Stimulated activated CD8-positive, alpha-beta memory T cell treated with anti-CD3 and anti-CD28 coated beads, Interleukin-7, amount 100 ng/mL, for 4 hours (primary cell): Measurements from ENCODE around the gene MXI1.
"Not testable (repeated sequence)": the region's sequence is repeated elsewhere in the genome, so short reads cannot be mapped to it uniquely, and the experiment has no call there.

Experiments
- DNase-seq, 2 donors: peaks; one replicate each; pipeline ENCODE4 v3.0.0-alpha.2; 2020; ENCODE audit warnings: low read depth in 2 of 2

MXI1 gene

DNA sequence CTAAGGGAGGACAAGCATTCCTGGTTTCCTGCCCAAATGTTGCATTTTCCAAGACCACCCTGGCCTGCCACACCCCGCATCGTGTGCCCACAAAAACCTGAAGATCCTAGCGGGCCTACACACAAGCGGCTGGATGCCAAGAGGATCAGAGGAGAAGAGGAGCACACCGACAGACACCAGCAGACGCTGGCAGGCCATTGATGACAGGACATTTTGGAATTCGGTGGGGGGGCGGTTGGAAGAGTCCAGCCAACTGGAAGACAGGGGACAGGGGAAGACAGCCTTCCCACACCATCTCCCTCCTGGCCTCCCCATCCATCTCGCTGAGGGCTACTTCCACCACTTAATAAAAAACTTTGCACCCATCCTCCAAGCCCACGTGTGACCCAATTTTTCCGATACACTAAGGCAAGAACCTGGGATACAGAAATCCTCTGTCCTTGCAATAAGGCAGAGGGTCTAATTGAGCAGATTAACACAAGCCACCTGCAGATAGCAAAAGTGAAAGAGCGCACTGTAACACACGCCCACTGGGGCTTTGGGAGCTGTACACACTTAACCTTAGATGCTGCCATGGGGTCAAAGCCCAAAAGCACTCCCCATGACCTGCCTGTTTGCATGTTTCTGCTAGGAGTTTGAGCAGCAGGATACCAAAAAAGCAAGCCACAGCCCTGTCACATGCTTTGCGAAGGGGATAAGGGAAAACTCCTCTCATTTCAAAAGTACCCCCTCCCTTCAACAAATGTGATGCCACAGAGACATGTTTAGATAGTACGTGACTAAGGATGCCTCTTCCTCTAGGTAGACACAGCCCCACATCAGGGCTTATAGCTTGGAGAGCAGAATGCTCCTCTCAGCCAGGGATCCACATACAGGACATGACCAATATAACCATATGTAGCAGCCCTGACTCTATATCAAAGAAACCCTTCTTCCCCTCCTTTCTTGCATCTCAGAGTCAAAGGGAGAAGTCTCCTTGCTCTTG, 110.8 kb downstream of the MXI1 start:
- no peak for DNase-seq

DNA sequence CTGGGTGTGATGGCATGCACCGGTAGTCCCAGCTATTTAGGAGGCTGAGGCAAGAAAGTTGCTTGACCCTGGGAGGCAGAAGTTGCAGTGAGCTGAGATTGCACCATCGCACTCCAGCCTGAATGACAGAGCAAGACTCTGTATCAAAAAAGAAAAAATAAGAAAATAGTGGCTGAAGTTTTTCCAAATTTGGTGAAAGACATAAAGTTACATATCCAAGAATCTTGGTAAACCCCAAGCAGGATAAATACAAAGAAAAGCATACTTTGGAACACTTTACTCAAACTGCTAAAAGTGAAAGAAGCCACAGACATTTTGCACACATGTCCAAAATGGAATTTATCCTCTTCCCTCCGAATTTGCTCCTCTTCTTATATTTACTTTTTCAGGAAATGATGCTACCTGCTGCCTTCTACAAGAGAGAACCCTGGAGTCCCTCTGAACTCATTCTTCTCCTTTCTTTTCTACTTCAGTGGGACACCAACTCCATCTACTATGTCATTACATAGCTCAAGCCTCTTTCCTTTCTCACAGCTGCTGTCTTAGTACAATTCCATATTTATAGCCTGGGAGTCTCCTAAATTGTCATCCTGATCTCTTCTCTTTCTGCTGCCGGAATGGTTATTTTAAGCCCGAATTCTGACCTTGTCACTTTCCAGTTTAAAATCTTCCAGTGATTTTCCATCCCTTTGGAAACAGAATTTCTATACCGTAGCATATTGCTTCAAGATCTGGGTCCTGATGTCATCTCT, 114.6 kb downstream of the MXI1 start:
- no peak for DNase-seq

DNA sequence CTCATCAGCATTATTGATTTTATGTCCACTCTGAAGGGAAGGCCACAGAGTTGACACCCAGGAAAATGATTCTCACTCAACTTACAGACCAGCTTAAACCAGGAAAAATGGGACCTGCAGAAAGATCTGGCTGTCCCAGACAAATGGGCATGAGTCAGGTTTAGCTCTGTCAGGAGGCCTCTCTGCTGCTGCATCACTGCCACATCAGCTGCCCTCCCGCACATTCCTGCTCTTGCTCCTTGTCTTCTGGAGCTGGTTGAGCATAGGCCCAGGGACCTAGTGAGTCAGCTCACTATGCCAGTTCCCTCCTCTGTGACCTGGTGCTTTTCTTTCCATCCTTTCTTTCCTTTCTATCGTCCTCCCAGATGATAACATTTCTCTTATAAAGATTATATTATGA, 116.1 kb downstream of the MXI1 start:
- no peak for DNase-seq

DNA sequence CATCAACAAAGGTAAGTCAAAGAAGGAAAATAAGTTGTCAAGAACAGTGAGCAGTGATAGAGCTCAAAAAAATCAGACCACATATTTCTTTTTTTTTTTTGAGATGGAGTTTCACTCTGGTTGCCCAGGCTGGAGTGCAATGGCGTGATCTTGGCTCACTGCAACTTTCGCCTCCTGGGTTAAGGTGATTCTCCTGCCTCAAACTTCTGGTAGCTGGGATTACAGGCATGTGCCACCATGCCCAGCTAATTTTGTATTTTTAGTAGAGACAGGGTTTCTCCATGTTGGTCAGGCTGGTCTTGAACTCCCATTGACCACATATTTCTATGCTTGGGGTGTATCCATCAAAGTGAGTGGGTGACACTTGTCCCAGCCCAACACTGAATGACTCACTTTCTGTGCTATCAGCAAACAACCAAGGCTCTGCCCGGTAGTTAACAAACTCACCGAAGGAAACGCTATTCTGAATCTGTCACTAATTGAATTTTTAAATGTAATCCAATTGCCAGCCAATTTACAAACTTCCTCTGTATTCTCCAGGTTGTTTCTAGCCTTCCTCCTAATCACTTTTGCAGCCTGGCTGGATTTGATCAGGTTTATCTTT, 116.9 kb downstream of the MXI1 start:
- DNase-seq: no peak

DNA sequence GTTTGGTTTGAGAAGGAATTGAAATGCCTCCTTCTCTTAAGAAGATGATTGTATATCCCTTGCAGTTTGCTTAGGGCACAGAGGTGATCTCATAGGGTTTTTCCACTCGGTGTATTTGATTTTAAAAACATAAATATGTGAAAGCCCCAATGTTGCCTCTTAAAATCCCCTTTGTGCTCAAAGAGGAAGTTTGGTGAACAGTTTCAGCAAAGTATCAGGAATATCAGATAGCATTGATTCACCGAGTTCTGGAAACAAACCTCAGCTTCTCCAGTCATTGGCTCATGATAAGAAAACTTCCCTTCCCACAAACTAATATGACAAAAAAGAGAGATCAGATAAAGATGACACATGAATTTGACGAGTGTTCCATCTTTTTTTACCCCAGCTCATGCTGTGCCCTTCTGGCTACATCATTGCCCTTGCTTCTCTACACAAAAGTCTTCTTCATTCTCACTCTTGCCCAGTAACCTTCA, 117.4 kb downstream of the MXI1 start:
- DNase-seq: no peak

DNA sequence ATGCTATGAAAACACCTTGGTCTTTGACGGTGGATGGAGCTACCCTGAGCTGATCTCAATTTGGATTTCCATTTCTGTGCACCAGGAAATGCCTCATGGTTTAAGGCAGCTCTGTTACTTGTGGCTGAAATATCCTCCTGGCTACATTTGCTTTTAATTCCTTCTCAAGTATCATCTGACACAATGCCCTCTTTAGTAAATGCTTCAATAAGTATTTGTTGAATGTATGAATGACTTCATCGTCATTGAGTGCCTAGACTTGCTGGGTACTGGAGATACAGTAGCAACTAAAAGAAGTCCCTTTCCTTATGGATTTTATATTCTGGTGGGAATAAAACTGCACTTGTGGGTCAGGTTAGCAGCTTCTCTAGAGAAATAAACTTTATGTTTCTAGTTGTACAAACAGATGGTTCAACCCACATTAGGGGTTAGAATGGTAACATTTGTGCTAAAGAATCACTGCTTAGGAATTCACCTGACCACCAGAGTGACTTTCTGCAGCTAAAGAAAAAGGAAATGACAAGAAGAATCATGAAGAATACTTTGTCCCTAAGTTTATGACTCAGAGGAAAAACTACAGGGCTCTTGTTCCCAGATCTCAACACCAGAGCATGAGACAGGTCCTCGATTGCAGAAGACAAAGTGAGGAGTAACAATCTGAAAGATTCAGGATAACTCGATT, 119.1 kb downstream of the MXI1 start:
- DNase-seq: no peak

DNA sequence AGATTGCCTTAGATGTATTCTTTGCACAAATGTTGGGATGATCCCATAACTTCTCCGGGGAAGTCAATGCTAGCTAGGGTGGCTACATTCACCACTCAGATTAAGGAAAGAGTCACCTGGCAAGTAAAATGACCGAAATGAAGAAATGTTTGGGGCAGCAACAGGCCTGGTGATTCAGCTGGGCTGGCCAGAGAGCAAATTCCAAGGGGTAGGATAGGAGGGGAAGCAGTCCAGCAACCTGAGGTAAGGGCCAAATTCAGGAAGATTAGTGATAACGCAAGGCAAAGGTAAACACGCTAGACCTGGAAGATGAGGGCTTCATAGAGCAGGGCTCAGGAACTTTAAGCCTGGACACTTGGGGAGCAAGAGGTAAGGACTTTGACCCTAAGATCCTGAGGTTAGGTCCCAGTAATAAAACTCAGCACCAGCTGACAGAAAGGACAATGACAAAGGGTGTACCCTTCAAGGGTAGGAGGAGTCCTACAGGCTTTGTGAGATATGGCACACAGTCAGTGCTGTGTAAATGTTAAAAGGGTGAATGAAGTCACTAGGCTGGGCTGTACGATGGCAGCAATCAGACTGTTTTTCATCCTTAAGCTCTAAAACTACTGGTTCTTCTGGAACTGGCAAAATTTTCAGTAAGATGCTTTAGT, 120.0 kb downstream of the MXI1 start:
- no peak for DNase-seq

DNA sequence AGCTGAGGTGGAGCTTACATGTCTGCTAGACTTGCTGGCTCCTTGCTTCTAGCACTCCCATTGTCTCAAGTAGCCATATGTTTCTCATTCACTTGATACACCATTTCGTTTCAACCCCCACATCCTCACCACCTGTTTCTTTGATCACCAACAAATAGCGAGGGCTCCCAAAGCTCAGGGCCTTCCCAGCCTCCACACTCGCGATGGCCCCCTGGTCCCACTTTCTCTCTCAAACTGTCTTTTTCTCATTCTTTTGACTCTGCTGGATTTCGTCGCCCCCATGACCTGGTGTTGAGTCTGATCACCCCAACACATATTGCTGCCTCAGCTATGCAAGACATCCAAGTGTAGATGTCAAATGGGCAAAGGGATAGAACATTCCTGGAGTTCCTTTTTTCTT, 123.3 kb downstream of the MXI1 start:
- DNase-seq: no peak

DNA sequence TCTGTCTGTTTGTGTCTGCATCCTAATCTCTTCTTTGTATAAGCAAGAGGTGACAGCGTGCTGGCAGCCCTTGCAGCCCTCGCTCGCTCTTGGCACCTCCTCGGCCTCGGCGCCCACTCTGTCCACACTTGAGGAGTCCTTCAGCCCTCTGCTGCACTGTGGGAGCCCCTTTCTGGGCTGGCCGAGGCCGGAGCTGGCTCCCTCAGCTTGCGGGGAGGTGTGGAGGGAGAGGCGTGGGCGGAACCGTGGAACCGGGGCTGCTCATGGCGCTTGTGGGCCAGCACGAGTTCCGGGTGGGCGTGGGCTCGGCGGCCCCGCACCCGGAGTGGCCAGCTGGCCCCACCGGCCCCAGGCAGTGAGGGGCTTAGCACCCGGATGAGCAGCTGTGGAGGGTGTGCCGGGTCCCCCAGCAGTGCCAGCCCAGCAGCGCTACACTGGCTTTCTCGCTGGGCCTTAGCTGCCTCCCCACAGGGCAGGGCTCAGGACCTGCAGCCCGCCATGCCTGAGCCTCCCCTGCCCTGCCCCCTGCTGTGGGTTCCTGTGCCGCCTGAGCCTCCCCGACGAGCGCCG, 123.9 kb downstream of the MXI1 start:
- not testable (repeated sequence) for DNase-seq

DNA sequence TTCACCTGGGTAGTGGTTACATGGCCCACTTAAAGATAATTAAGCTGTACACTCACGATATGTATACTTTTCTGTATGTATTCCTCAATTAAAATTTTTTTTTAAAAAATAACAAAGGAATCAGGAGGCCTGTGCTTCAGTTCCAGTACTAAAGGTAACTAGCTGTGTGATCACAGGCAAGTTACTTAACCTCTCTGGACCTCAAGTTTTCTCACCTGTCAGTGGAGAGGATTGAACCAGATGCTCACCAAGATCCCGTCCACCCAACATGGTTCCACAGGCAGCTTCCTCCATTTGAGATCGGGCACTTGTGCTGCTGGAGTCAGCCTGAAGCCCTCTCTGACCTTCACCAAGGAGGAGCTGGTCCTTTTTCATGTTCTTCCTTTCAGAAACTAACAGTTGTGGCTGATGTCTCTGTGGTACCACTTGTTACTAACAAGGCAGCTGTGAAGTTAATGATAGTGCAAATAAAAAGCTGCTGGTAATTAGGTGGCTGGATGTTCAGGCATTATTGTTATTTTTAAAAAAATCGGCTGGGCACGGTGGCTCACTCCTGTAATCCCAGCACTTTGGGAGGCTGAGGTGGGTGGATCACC, 126.8 kb downstream of the MXI1 start:
- no peak for DNase-seq

DNA sequence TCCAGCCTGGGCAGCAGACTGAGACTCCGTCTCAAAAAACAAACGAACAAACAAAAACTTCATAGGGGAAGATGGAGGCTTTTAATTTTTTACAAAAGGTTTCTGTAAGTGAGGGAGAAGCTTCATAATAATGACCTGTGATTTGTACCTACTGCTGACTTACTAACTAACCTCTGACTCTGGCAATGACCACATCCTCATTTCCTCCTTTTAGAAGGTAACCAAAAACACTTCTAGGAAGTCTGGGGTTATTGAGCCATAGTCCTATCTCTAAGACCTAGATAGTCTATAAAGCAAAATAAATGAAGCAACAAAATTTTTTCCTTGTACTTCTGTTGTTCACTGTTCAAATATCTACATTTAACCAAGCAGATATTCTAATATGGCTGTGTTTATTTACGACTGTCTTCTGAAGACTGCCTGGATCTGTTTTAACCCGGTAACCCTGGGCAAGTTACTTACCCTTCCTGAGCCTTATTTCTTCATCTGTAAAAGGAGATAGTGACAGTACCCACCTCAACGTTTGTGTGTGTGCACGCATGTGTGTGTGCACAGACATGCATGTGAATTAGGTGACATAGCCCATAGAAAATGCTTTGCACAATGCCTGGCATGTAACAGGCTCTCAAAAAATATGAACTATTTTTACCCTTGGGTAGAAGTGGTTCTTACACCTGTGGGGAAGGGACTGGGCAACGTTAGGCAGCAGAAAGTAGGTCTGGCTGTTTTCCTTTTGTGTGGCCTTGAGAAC, 128.1 kb downstream of the MXI1 start:
- DNase-seq: no peak

DNA sequence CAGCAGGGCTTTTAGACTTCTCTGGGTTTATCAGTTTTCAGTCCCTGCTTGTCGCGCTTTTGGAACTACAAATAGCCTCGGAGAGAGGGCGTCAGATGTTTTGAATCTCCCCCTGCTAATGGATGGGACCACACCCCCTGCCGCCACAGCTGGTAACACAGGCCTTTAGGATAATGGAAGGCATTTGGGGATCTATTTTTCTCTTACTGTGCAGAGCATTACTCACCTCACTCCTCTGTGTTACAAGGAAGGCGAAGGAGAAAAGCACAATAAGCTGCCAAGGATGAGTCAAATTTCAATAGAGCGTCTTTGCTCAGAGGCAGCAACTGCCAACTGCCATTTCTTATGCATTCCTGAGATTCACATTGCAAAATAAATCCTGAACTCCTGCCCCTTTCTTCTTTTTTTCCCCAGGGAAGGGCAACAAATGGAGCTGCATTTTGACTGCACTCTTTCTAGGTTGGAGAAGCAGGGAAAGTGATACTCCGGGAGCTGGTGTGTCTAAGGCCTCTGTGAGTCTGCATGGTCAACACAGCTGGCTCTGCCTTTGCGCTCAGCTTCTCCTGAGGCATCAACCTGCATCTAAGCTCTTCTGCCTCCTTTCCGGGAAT, 128.8 kb downstream of the MXI1 start:
- DNase-seq: no peak
